ENCODE data around the gene SMIM44. TPM values are rescaled to one million over a fixed set of nuclear protein-coding genes. Genes with fewer than 3 reads are reported as not detected.

SMIM44 gene
- total and polyA plus RNA-seq, 9 of the 15 experiments (the other 6 are each of a cell fraction or from before 2014, with no cell fraction given): not detected

DNA sequence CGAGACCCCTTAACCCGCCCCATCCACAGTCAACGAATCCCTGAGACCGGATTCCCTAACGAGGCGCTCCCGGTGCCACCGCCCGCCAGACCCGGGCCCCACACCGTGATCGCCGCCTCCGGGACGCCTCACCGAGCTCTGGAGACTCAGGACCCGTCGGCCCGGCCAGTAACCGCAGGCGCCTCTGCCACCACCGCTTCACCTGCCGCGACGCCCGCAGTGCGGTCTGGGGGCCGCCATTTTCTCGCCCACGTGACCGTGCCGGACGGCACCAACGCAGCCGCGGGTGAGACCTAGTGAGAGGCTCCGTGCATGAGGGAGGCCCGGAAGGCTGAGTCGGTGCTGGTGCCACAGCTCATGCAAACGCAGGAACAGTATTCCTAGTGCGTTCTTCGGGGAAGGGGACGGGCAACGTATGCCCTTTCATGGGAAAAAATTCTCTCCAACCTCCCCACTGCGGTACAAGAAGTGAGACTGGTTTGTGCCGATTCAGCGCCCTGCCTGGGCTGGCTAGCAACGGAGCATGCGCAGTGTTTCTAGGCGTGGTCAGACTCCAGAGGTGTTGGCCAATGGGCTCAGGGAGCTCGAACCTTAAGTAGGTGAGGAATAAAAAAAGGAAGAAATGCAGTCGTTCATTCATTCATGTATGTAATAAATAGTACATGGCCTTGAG lies 17.3 kb upstream of the SMIM44 start, which contains the start of gene DOHH (continued):
- TF ChIP-seq, protein P1, sequence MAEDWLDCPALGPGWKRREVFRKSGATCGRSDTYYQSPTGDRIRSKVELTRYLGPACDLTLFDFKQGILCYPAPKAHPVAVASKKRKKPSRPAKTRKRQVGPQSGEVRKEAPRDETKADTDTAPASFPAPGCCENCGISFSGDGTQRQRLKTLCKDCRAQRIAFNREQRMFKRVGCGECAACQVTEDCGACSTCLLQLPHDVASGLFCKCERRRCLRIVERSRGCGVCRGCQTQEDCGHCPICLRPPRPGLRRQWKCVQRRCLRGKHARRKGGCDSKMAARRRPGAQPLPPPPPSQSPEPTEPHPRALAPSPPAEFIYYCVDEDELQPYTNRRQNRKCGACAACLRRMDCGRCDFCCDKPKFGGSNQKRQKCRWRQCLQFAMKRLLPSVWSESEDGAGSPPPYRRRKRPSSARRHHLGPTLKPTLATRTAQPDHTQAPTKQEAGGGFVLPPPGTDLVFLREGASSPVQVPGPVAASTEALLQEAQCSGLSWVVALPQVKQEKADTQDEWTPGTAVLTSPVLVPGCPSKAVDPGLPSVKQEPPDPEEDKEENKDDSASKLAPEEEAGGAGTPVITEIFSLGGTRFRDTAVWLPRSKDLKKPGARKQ (CRISPR knock-in tag; IDR thresholded peaks at IDR 0.05): no peak
- TF ChIP-seq GABPA (tag; conservative IDR thresholded peaks at IDR 0.05; ENCODE audit: low read depth): no peak
- no peak for TF ChIP-seq PPARD (CRISPR knock-in tag; IDR thresholded peaks at IDR 0.05)
- TF ChIP-seq ELF2 (CRISPR knock-in tag; IDR thresholded peaks at IDR 0.05): no peak
- TF ChIP-seq ZNF324 (CRISPR knock-in tag; IDR thresholded peaks at IDR 0.05): no peak
- TF ChIP-seq TRIM28 (IDR thresholded peaks at IDR 0.05): no peak
- TF ChIP-seq ZNF124 (CRISPR knock-in tag; IDR thresholded peaks at IDR 0.05): no peak
- TF ChIP-seq ZNF644 (tag; IDR thresholded peaks at IDR 0.05; ENCODE audit: low read depth): no peak
- TF ChIP-seq TOE1 (IDR thresholded peaks at IDR 0.05; ENCODE audit: borderline replicate concordance): peak; percentile 99
- no peak for TF ChIP-seq TOE1 (CRISPR knock-in tag; IDR thresholded peaks at IDR 0.05; ENCODE audit: borderline replicate concordance, low read depth)
- TF ChIP-seq, protein P2, sequence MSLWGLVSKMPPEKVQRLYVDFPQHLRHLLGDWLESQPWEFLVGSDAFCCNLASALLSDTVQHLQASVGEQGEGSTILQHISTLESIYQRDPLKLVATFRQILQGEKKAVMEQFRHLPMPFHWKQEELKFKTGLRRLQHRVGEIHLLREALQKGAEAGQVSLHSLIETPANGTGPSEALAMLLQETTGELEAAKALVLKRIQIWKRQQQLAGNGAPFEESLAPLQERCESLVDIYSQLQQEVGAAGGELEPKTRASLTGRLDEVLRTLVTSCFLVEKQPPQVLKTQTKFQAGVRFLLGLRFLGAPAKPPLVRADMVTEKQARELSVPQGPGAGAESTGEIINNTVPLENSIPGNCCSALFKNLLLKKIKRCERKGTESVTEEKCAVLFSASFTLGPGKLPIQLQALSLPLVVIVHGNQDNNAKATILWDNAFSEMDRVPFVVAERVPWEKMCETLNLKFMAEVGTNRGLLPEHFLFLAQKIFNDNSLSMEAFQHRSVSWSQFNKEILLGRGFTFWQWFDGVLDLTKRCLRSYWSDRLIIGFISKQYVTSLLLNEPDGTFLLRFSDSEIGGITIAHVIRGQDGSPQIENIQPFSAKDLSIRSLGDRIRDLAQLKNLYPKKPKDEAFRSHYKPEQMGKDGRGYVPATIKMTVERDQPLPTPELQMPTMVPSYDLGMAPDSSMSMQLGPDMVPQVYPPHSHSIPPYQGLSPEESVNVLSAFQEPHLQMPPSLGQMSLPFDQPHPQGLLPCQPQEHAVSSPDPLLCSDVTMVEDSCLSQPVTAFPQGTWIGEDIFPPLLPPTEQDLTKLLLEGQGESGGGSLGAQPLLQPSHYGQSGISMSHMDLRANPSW (CRISPR knock-in tag; IDR thresholded peaks at IDR 0.05): peak; percentile 83; the same call in 1 of the 2 replicates
- no peak for TF ChIP-seq SNIP1 (IDR thresholded peaks at IDR 0.05; ENCODE audit: low read depth)
- TF ChIP-seq MCM5 (IDR thresholded peaks at IDR 0.05; ENCODE audit: low read depth): no peak
- TF ChIP-seq RBFOX2 (IDR thresholded peaks at IDR 0.05; ENCODE audit: low read depth, low read length): peak; percentile 98
- peak; percentile 51; the same call in 1 of the 2 replicates for TF ChIP-seq ERF (CRISPR knock-in tag; IDR thresholded peaks at IDR 0.05)
- TF ChIP-seq TBP (optimal IDR thresholded peaks at IDR 0.05; ENCODE audit: low read depth, low read length): peak; percentile 96
- TF ChIP-seq ZFP36 (IDR thresholded peaks at IDR 0.05; ENCODE audit: low read depth, low read length, partially characterized antibody): no peak
- peak; percentile 91 for TF ChIP-seq RB1 (IDR thresholded peaks at IDR 0.05; ENCODE audit: low read depth)
- no peak for TF ChIP-seq RNF219 (CRISPR knock-in tag; IDR thresholded peaks at IDR 0.05)
- no peak for TF ChIP-seq PTRF (tag; IDR thresholded peaks at IDR 0.05)
- TF ChIP-seq PTBP1 (IDR thresholded peaks at IDR 0.05; ENCODE audit: low read depth, low read length): no peak
- no peak for TF ChIP-seq NCOA6 (IDR thresholded peaks at IDR 0.05)
- no peak for TF ChIP-seq SMAD3 (CRISPR knock-in tag; conservative IDR thresholded peaks at IDR 0.05)
- peak; percentile 96 for TF ChIP-seq TAF7 (tag; IDR thresholded peaks at IDR 0.05)

Measured in K562 (cell line).